Thyroid gland (tissue), 4 donors: ENCODE measurements around the gene SOCS7. TPM values are rescaled to one million over a fixed set of nuclear protein-coding genes. Genes with fewer than 3 reads are reported as not detected.
A peak's percentile ranks its signal among the peaks of the same experiment; 100 is the strongest.

Experiments used
- DNase-seq, 2 donors: peaks; one replicate each; pipeline ENCODE4 v3.0.0-alpha.2; 2019
- H3K27ac ChIP-seq, 3 donors: fragments of 200-600 bp; sonication (generic); 1 replicate in 2 of 3; 2 replicates in 1 of 3; pipeline ENCODE4 v1.5.1; 2016 to 2019; ENCODE audit warnings: mild to moderate bottlenecking in 1 of 3, moderate library complexity in 1 of 3
- H3K27me3 ChIP-seq: fragments of 200-600 bp; sonication (generic); one replicate; pipeline ENCODE4 v1.5.1; 2019
- H3K36me3 ChIP-seq, 2 donors: fragments of 200-600 bp; sonication (generic); one replicate each; pipeline ENCODE4 v1.5.1; 2016 to 2019
- H3K4me1 ChIP-seq, 2 donors: fragments of 200-600 bp; sonication (generic); one replicate each; pipeline ENCODE4 v1.5.1; 2017 to 2019
- H3K4me3 ChIP-seq, 3 donors: fragments of 200-600 bp; sonication (generic); replicated peaks in 1 of 3; 1 replicate in 2 of 3; 2 replicates in 1 of 3; pipeline ENCODE4 v1.5.1; 2016; ENCODE audit warnings: mild to moderate bottlenecking in 1 of 3
- H3K9me3 ChIP-seq: fragments of 200-600 bp; sonication (generic); one replicate; pipeline ENCODE4 v1.5.1; 2017
- CTCF ChIP-seq, 6 experiments: fragments of 200-600 bp in 3 of 6; fragments of 450-650 bp in 3 of 6; sonication (generic) in 3 of 6; IDR thresholded peaks; one replicate each; pipeline ENCODE4 v1.5.1; 2016 to 2019; ENCODE audit warnings: antibody characterized with exemption in 6 of 6, mild to moderate bottlenecking in 2 of 6, inconsistent platforms in 1 of 6, moderate library complexity in 1 of 6
- POLR2A ChIP-seq, 2 donors: fragments of 450-650 bp; IDR thresholded peaks; one replicate each; pipeline ENCODE4 v1.6.1; 2017; ENCODE audit warnings: antibody characterized with exemption in 2 of 2, mild to moderate bottlenecking in 2 of 2, moderate library complexity in 1 of 2
- WGBS, 2 donors: methylation state at CpG; one replicate each; pipeline ENCODE4 v1.1.5; 2017; 5-methylcytosine and 5-hydroxymethylcytosine counted together
- intact Hi-C: fragments of 100-400 bp; cut with DNase I; formaldehyde crosslinking; loops from one replicate; pipeline ENCODE4 v1.15.1; 2023
- total RNA-seq, 4 donors: library from RNA; depleted of rRNA; stranded (reverse); fragments of >200 nt; gene quantifications; one replicate each; pipeline ENCODE4 v1.2.3, GENCODE V29; 2016

Gene SOCS7
- total RNA-seq, 4 donors from 2014 or later = 17.1 to 22.3 (median 20.1) TPM

DNA sequence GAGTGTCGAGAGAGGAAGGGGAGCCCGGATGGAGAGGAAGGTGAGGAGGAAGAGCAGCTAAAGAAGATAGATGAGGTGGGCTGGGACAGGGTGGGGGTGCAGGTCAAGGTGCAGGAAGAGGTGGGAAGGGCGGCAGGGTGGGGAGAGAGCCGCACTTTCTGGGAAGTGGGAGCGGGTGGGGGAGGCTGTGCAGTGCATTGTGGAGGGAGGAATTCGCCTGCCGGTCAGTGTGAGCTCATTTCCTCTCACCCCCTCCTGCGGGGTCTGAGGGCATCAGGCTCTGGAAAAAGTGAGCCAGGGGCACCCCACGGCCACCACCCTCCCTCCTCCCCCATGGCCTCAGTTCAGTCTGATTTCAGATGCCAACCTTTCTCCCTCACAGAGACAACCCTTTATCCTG lies 74.1 kb downstream of the SOCS7 start:
- intact Hi-C loops = loop anchor here (10.0 kb wide), 2 partner anchors 49 to 159 kb away; no protein-coding TSS in a partner anchor
- H3K4me1 ChIP-seq = peaks cover 8 to 26% of the 10 kb centered on the region in 2 donors
- no peaks in the 10 kb centered on the region for H3K36me3 ChIP-seq
- no peaks in the 10 kb centered on the region for H3K9me3 ChIP-seq
- H3K27ac ChIP-seq = peak overlapping the region in 2 of 3 donors; percentile 30 to 32
- WGBS, 2 donors = 62 to 71% methylated on average over 9 of the region's 9 CpGs
- TF ChIP-seq POLR2A (IDR thresholded peaks at IDR 0.05) (no peak), CTCF (IDR thresholded peaks at IDR 0.05) (no peak)
- DNase-seq = no peak
- peaks cover 4% of the 10 kb centered on the region for H3K27me3 ChIP-seq
- no peak overlapping the region for H3K4me3 ChIP-seq

DNA sequence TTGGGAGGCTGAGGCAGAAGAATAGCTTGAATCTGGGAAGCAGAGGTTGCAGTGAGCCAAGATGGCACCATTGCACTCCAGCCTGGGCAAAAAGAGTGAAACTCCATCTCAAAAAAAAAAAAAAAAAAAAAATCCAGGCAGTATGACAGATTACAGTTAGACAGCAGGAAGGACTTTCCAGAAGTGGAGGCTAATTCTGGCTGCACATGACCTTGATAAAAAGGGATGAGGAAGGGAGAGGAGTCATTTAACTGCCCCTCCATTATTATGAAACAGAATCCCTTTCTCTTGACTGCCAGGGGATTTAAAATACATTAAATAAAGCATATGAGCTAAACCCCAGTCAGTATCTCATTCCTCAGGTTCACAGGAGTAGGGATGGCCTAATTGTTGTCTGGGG lies 74.8 kb downstream of the SOCS7 start:
- Histone ChIP-seq H3K27me3 (no peaks in the 10 kb centered on the region), H3K36me3 (no peaks in the 10 kb centered on the region), H3K9me3 (no peaks in the 10 kb centered on the region), H3K4me3 (no peak overlapping the region), H3K27ac (no peak overlapping the region), H3K4me1 (peaks cover 8 to 26% of the 10 kb centered on the region in 2 donors)
- no peak for DNase-seq
- intact Hi-C loops = loop anchor here (10.0 kb wide), 2 partner anchors 48 to 158 kb away; no protein-coding TSS in a partner anchor
- TF ChIP-seq POLR2A (IDR thresholded peaks at IDR 0.05) (no peak), CTCF (IDR thresholded peaks at IDR 0.05) (no peak)

DNA sequence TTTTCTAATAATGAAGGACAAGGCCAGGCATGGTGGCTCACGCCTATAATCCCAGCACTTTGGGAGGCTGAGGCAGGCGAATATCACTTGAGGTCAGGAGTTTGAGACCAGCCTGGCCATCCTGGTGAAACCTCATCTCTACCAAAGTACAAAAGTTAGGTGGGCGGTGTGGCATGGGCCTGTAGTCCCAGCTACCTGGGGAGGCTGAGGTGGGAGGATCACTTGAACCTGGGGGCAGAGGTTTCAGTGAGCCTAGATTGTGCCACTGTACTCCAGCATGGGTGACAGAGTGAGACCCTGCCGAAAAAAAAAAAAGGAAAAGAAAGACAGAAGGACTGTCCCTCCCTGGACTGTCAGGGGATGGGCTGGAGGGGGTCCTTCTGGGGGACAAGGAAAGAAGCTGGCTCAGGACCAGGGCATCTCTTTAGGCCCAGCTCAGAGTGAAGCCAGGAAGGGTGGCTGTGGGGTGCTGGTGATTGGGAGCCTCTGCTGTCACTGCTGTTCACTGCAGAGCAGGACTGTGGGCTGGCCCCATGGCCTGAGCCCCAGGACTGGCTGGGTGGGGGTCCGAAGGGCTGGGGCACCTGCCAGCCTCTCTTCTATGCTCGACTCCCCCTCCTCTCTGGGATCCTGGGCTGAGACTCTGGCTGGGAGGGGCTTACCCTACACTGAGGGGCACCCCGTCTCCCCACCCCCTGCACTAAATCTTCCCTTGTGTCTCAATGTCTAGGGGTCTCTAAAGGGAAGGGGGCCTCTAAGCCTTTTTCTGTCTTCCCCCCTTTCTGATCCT lies 75.7 kb downstream of the SOCS7 start:
- 64 to 69% methylated on average over 7 of the region's 7 CpGs for WGBS, 2 donors
- Histone ChIP-seq H3K27me3 (no peaks in the 10 kb centered on the region), H3K4me1 (peaks cover 8 to 26% of the 10 kb centered on the region in 2 donors), H3K4me3 (peak overlapping the region in 1 of 3 donors; percentile 83), H3K9me3 (no peaks in the 10 kb centered on the region), H3K36me3 (no peaks in the 10 kb centered on the region), H3K27ac (peak overlapping the region in 2 of 3 donors; percentile 64 to 85)
- no peak for TF ChIP-seq POLR2A (IDR thresholded peaks at IDR 0.05)
- intact Hi-C loops = loop anchor here (10.0 kb wide), 2 partner anchors 47 to 157 kb away; no protein-coding TSS in a partner anchor
- DNase-seq = no peak

DNA sequence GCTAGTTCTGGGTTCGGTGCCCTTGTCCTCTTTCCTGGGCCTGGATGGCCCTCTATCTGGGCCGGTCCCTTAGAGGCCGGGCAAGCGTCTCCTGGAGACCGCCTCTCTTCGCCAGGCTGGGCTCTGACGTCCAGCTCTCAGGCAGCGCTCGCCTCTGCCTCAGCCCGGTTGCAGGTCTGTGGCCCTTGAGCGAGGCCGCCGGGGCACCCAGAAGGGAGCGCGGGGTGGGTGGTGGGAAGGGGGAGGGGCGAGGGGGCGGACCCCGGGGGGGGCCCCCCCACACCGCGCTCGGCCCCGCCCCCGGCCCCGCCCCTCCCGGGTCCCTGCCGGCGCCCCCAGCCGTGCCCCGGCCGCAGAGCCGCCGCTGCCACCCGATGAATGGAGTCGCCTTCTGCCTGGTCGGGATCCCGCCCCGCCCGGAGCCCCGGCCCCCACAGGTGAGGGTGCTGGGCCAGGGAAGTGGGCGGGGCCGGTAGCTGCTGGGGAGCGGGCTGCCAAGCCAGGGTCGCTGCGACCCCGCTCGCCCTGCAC lies 76.5 kb downstream of the SOCS7 start, which contains the start of gene ARHGAP23:
Gene ARHGAP23 (plus strand): TSS at position 353 of the 531 bp plus-strand sequence. CDS start 22 bp downstream, at position 375.
- intact Hi-C loops = loop anchor here (10.0 kb wide), 2 partner anchors 47 to 157 kb away; no protein-coding TSS in a partner anchor
- H3K36me3 ChIP-seq = no peaks in the 10 kb centered on the region
- H3K4me1 ChIP-seq = peaks cover 8 to 26% of the 10 kb centered on the region in 2 donors
- WGBS, 2 donors = 0 to 5% methylated on average over 7 to 9 of the region's 46 CpGs
- H3K4me3 ChIP-seq = peak within 1 kb of the TSS; percentile 83 to 92 (median 86)
- no peaks in the 10 kb centered on the region for H3K27me3 ChIP-seq
- H3K9me3 ChIP-seq = no peaks in the 10 kb centered on the region
- TF ChIP-seq CTCF (IDR thresholded peaks at IDR 0.05) (no peak), POLR2A (IDR thresholded peaks at IDR 0.05) (peak in 1 of 2 donors; percentile 10)
- H3K27ac ChIP-seq = peak within 1 kb of the TSS; percentile 64 to 85 (median 65)
- DNase-seq = peak; percentile 75 to 85

GRCh38 chr17:38428643-38429371 lies 77.2 kb downstream of the SOCS7 start:
- peak; percentile 52 to 61 for DNase-seq
- H3K36me3 ChIP-seq = no peaks in the 10 kb centered on the region
- peak overlapping the region; percentile 64 to 85 (median 65) for H3K27ac ChIP-seq
- no peaks in the 10 kb centered on the region for H3K9me3 ChIP-seq
- WGBS, 2 donors = 1 to 11% methylated on average over 3 to 38 of the region's 56 CpGs
- no peaks in the 10 kb centered on the region for H3K27me3 ChIP-seq
- peaks cover 8 to 26% of the 10 kb centered on the region in 2 donors for H3K4me1 ChIP-seq
- TF ChIP-seq CTCF (IDR thresholded peaks at IDR 0.05) (no peak), POLR2A (IDR thresholded peaks at IDR 0.05) (no peak)
- intact Hi-C loops = loop anchor here (10.0 kb wide), 2 partner anchors 46 to 156 kb away; no protein-coding TSS in a partner anchor
- H3K4me3 ChIP-seq = peak overlapping the region; percentile 83 to 92 (median 86)
